H1 (cell line): ENCODE data around the gene PCNX1. TPM values are rescaled to one million over a fixed set of nuclear protein-coding genes. Genes with fewer than 3 reads are reported as not detected.

Experiments used
- CTCF ChIA-PET: fragments of 300-600 bp; sonication (Branson Sonifier 250); formaldehyde crosslinking; loops from one replicate; lab custom pipeline; 2021; ENCODE audit not compliant: partially characterized antibody; lab: Charles Lee
- POLR2A ChIA-PET: fragments of 300-600 bp; sonication (Branson Sonifier 250); formaldehyde crosslinking; loops from one replicate; lab custom pipeline; 2021; ENCODE audit warnings: inconsistent platforms; ENCODE audit not compliant: partially characterized antibody; lab: Charles Lee
- DNase-seq, 2 experiments: peaks; one replicate each; pipeline versions ENCODE4 v3.0.0 to v3.0.0-alpha.2; 2010 to 2022; ENCODE audit warnings: low spot score in 2 of 2, low read depth in 1 of 2, mixed read lengths in 1 of 2
- FAIRE-seq: peaks from 2 replicates; lab custom pipeline; 2011; peaks lifted over from hg19 to GRCh38; lab: Jason Lieb, UNC
- H2AFZ ChIP-seq: 2 replicates; pipeline ENCODE4 v1.8.1; 2012; ENCODE audit warnings: low read length, inconsistent platforms
- H2AK5ac ChIP-seq: 2 replicates; pipeline ENCODE4 v1.6.1; 2013; ENCODE audit warnings: low read depth, low read length
- H2BK120ac ChIP-seq: replicated peaks from 2 replicates; pipeline ENCODE3; 2013; ENCODE audit warnings: low read depth, low read length, inconsistent platforms
- H2BK12ac ChIP-seq: 2 replicates; pipeline ENCODE4 v1.6.1; 2013; ENCODE audit warnings: low read depth, low read length
- H2BK15ac ChIP-seq: 2 replicates; pipeline ENCODE4 v1.6.1; 2013; ENCODE audit warnings: low read length
- H2BK20ac ChIP-seq: 2 replicates; pipeline ENCODE4 v1.6.1; 2013; ENCODE audit warnings: low read length
- H2BK5ac ChIP-seq: 2 replicates; pipeline ENCODE4 v1.6.1; 2013; ENCODE audit warnings: low read depth, low read length
- H3K14ac ChIP-seq: 2 replicates; pipeline ENCODE4 v1.6.1; 2013; ENCODE audit warnings: inconsistent platforms; ENCODE audit not compliant: insufficient read length
- H3K18ac ChIP-seq: 2 replicates; pipeline ENCODE4 v1.6.1; 2013; ENCODE audit warnings: low read length; ENCODE audit errors: extremely low read depth
- H3K23ac ChIP-seq: 2 replicates; pipeline ENCODE4 v1.6.1; 2013; ENCODE audit warnings: inconsistent platforms; ENCODE audit not compliant: insufficient read length
- H3K23me2 ChIP-seq: 2 replicates; pipeline ENCODE4 v1.6.1; 2013; ENCODE audit warnings: low read depth, low read length
- H3K27ac ChIP-seq: 2 replicates; pipeline ENCODE4 v1.6.1; 2011; ENCODE audit warnings: low read depth, low read length, inconsistent platforms
- H3K27me3 ChIP-seq, 4 experiments: replicated peaks in 1 of 4; 1 replicate in 1 of 4; 2 replicates in 3 of 4; pipeline versions ENCODE4 v1.6.1 to v1.8.1; 2011 to 2013; ENCODE audit warnings: low read length in 3 of 4, mild to moderate bottlenecking in 3 of 4, inconsistent platforms in 2 of 4, mixed read lengths in 2 of 4, moderate library complexity in 1 of 4; ENCODE audit not compliant: control insufficient read depth in 3 of 4, insufficient read depth in 3 of 4; ENCODE audit errors: extremely low read depth in 1 of 4
- H3K36me3 ChIP-seq, 4 experiments: 2 replicates each; pipeline versions ENCODE4 v1.6.1 to v1.8.1; 2011 to 2013; ENCODE audit warnings: mild to moderate bottlenecking in 4 of 4, low read length in 3 of 4, moderate library complexity in 2 of 4, control low read depth in 1 of 4, inconsistent platforms in 1 of 4; ENCODE audit not compliant: insufficient read depth in 4 of 4, control insufficient read depth in 2 of 4
- H3K4ac ChIP-seq: replicated peaks from 2 replicates; pipeline ENCODE3; 2013; ENCODE audit warnings: low read length, low read depth, mixed read lengths, inconsistent platforms; ENCODE audit not compliant: insufficient read length
- H3K4me1 ChIP-seq, 4 experiments: replicated peaks in 1 of 4; 1 replicate in 1 of 4; 2 replicates in 3 of 4; pipeline versions ENCODE4 v1.6.1 to v1.8.1; 2011 to 2013; ENCODE audit warnings: low read length in 3 of 4, inconsistent platforms in 2 of 4, mixed read lengths in 1 of 4; ENCODE audit not compliant: insufficient read depth in 4 of 4, control insufficient read depth in 3 of 4
- H3K4me2 ChIP-seq, 2 experiments: 2 replicates each; pipeline versions ENCODE4 v1.6.1 to v1.8.1; 2011 to 2013; ENCODE audit warnings: low read depth in 2 of 2, low read length in 2 of 2, control low read depth in 1 of 2, inconsistent platforms in 1 of 2, mild to moderate bottlenecking in 1 of 2; ENCODE audit not compliant: insufficient read depth in 1 of 2
- H3K4me3 ChIP-seq, 4 experiments: fragments of 200-600, 300-600 bp in 1 of 4; sonication (generic), shearing (Covaris generic), sonication (Bioruptor Twin) in 1 of 4; 2 replicates each; pipeline versions ENCODE4 v1.5.1 to v1.8.1; 2011 to 2016; ENCODE audit warnings: low read length in 4 of 4, low read depth in 3 of 4, control low read depth in 2 of 4, inconsistent platforms in 2 of 4, mild to moderate bottlenecking in 2 of 4, mixed read lengths in 1 of 4, moderate library complexity in 1 of 4; ENCODE audit not compliant: insufficient read depth in 2 of 4; ENCODE audit errors: extremely low read depth in 1 of 4
- H3K56ac ChIP-seq: replicated peaks from 2 replicates; pipeline ENCODE3; 2013; ENCODE audit warnings: low read depth, mild to moderate bottlenecking, mixed read lengths, low read length, inconsistent platforms; ENCODE audit not compliant: insufficient read length
- H3K79me1 ChIP-seq: 2 replicates; pipeline ENCODE4 v1.6.1; 2013; ENCODE audit warnings: low read depth, low read length, control low read depth
- H3K79me2 ChIP-seq, 2 experiments: 2 replicates each; pipeline versions ENCODE4 v1.6.1 to v1.8.1; 2012 to 2013; ENCODE audit warnings: low read length in 2 of 2, mild to moderate bottlenecking in 2 of 2, inconsistent platforms in 1 of 2; ENCODE audit not compliant: insufficient read depth in 2 of 2, control insufficient read depth in 1 of 2
- H3K9ac ChIP-seq, 4 experiments: replicated peaks in 1 of 4; 1 replicate in 1 of 4; 2 replicates in 3 of 4; pipeline versions ENCODE4 v1.6.1 to v1.8.1; 2011 to 2013; ENCODE audit warnings: low read depth in 3 of 4, low read length in 3 of 4, control low read depth in 2 of 4, mild to moderate bottlenecking in 2 of 4, moderate library complexity in 2 of 4, inconsistent platforms in 1 of 4; ENCODE audit errors: extremely low read depth in 1 of 4
- H3K9me3 ChIP-seq, 2 experiments: 2 replicates each; pipeline versions ENCODE4 v1.6.1 to v1.8.1; 2012 to 2013; ENCODE audit warnings: mild to moderate bottlenecking in 2 of 2, moderate library complexity in 2 of 2, control low read depth in 1 of 2, inconsistent platforms in 1 of 2, low read depth in 1 of 2, low read length in 1 of 2, mixed read lengths in 1 of 2; ENCODE audit not compliant: insufficient read depth in 2 of 2
- H4K20me1 ChIP-seq, 2 experiments: replicated peaks in 1 of 2; 2 replicates each; pipeline versions ENCODE3 to v1.8.1; 2011 to 2013; ENCODE audit warnings: inconsistent platforms in 2 of 2, low read length in 2 of 2, mild to moderate bottlenecking in 1 of 2; ENCODE audit not compliant: insufficient read depth in 2 of 2, control insufficient read depth in 1 of 2
- H4K5ac ChIP-seq: 2 replicates; pipeline ENCODE4 v1.6.1; 2013; ENCODE audit warnings: low read length, low read depth, mixed read lengths, inconsistent platforms; ENCODE audit not compliant: insufficient read length
- H4K8ac ChIP-seq: 2 replicates; pipeline ENCODE4 v1.8.0; 2013; ENCODE audit warnings: mild to moderate bottlenecking, moderate library complexity, low read length, inconsistent platforms; ENCODE audit not compliant: insufficient read depth; ENCODE audit errors: extremely low read depth
- H4K91ac ChIP-seq: replicated peaks from 2 replicates; pipeline ENCODE3; 2013; ENCODE audit warnings: low read length, mixed read lengths, inconsistent platforms; ENCODE audit not compliant: insufficient read length
- CBX5 ChIP-seq: fragments of 300-800, 300-1000 bp; sonication (generic); IDR thresholded peaks from 2 replicates; pipeline ENCODE4 v1.7.1; 2016; ENCODE audit warnings: antibody characterized with exemption, low read length, low read depth
- CTBP2 ChIP-seq: IDR thresholded peaks from 2 replicates; pipeline ENCODE4 v1.7.0; 2011; ENCODE audit warnings: borderline replicate concordance, mild to moderate bottlenecking, moderate library complexity, mixed read lengths, low read length; ENCODE audit not compliant: insufficient read depth, insufficient read length
- HDAC6 ChIP-seq: IDR thresholded peaks from one replicate; pipeline ENCODE4 v1.7.1; 2012; ENCODE audit warnings: low read depth, mild to moderate bottlenecking, inconsistent platforms, low read length, moderate library complexity
- JUND ChIP-seq: IDR thresholded peaks from 2 replicates; pipeline ENCODE4 v1.6.1; 2011; ENCODE audit warnings: mild to moderate bottlenecking, improper control_type of control experiment, low read length
- KDM1A ChIP-seq: fragments of 200-600, 300-600 bp; sonication (generic); IDR thresholded peaks from 2 replicates; pipeline ENCODE4 v1.7.1; 2016; ENCODE audit warnings: mild to moderate bottlenecking, low read length, borderline replicate concordance
- KDM5A ChIP-seq: fragments of 200-600 bp; IDR thresholded peaks from 2 replicates; pipeline ENCODE4 v1.7.1; 2012; ENCODE audit warnings: mild to moderate bottlenecking, low read length, inconsistent platforms, mixed read lengths
- NRF1 ChIP-seq: IDR thresholded peaks from 2 replicates; pipeline ENCODE4 v1.6.1; 2011; ENCODE audit warnings: mild to moderate bottlenecking, low read depth, low read length, improper control_type of control experiment
- SIN3A ChIP-seq, 2 experiments: IDR thresholded peaks in 1 of 2; conservative IDR thresholded peaks in 1 of 2; 2 replicates each; pipeline ENCODE4 v1.6.1; 2011 to 2012; ENCODE audit warnings: low read length in 2 of 2, improper control_type of control experiment in 1 of 2, low read depth in 1 of 2, mild to moderate bottlenecking in 1 of 2
- SIRT6 ChIP-seq: IDR thresholded peaks from one replicate; pipeline ENCODE4 v1.7.1; 2012; ENCODE audit warnings: low read length, inconsistent platforms
- SRF ChIP-seq: IDR thresholded peaks from 2 replicates; pipeline ENCODE4 v1.6.1; 2011; ENCODE audit warnings: mild to moderate bottlenecking, low read depth, low read length, moderate library complexity
- WGBS, 2 experiments: shearing (Covaris generic) in 1 of 2; methylation state at CpG; one replicate each; pipeline versions ENCODE4 v1.1.6 to v1.1.7; 2013 to 2015; ENCODE audit warnings: low lambda C conversion rate in 2 of 2, mixed read lengths in 2 of 2, inconsistent platforms in 1 of 2, low coverage in 1 of 2, missing lambda C conversion rate in 1 of 2; ENCODE audit not compliant: insufficient replicate concordance in 2 of 2, insufficient coverage in 1 of 2, insufficient read length in 1 of 2; ENCODE audit errors: extremely low coverage in 1 of 2, missing lambda C conversion rate in 1 of 2; 5-methylcytosine and 5-hydroxymethylcytosine counted together
- polyA plus RNA-seq, 7 experiments: library from polyadenylated mRNA; depleted of rRNA in 3 of 7; stranded (reverse) in 5 of 7; unstranded in 2 of 7; fragments of >200 nt in 5 of 7; fragments of 200-250 nt in 2 of 7; gene quantifications; 1 replicate in 5 of 7; 2 replicates in 1 of 7; 4 replicates in 1 of 7; pipeline versions ENCODE4 v1.2.1 to v1.2.3, GENCODE V29; 2011 to 2013; ENCODE audit warnings: missing spikeins in 2 of 7, mixed read lengths in 2 of 7
- total RNA-seq: library from RNA; stranded (reverse); fragmentation: NEBNext Ultra II Directional; extraction: Animal tissue kit (Norgen Biotek cat#: 25700); gene quantifications from 2 replicates; pipeline ENCODE4 v1.2.1, GENCODE V29; 2021

PCNX1 gene
- total and polyA plus RNA-seq, 2 of the 8 experiments (the other 6 are each of a cell fraction or from before 2014, with no cell fraction given), result 37.7 to 53.2 TPM

GRCh38 chr14:70882776-70883492 lies 24.3 kb upstream of the PCNX1 start:
- Histone ChIP-seq H2BK15ac (no peak overlapping the region), H3K14ac (no peak overlapping the region), H3K18ac (no peak overlapping the region), H3K79me1 (no peaks in the 10 kb centered on the region), H3K27ac (no peak overlapping the region), H3K79me2 (no peaks in the 10 kb centered on the region), H2BK5ac (no peak overlapping the region), H3K4me1 (peaks cover 0 to 7% (median 2%) of the 10 kb centered on the region in 4 experiments; a peak in 4 of 7 replicates), H4K91ac (no peak overlapping the region), H4K5ac (no peak overlapping the region), H2AFZ (no peak overlapping the region), H3K4me2 (no peak overlapping the region), H4K8ac (no peak overlapping the region), H3K27me3 (no peaks in the 10 kb centered on the region), H3K23me2 (no peaks in the 10 kb centered on the region; the same call in 1 of the 2 replicates), H3K9me3 (no peaks in the 10 kb centered on the region), H3K23ac (no peak overlapping the region), H3K36me3 (no peaks in the 10 kb centered on the region), H2AK5ac (no peak overlapping the region), H2BK120ac (no peak overlapping the region), H3K4me3 (no peak overlapping the region), H2BK12ac (no peak overlapping the region), H2BK20ac (no peak overlapping the region), H4K20me1 (no peaks in the 10 kb centered on the region), H3K4ac (no peak overlapping the region), H3K56ac (no peak overlapping the region), H3K9ac (no peak overlapping the region)
- 96% methylated on average over 6 of the region's 6 CpGs; no CpG with 5 or more reads in 1 of the 2 experiments for WGBS, 2 experiments
- ChIA-PET POLR2A (interaction anchor here (0.6 to 1.5 kb wide), 2 partner anchors 73 to 1890 kb away, joined by 3 to 4 read pairs; partner anchors contain the start of gene MAP3K9), CTCF (interaction anchor here (0.9 to 4.1 kb wide), 7 partner anchors 9 to 206 kb away, joined by 3 to 18 read pairs (median 4); partner anchors contain the start of gene PCNX1)
- no peak for DNase-seq
- FAIRE-seq, result no peak
- TF ChIP-seq SRF, result no peak
- TF ChIP-seq SIRT6, result no peak
- no peak for TF ChIP-seq SIN3A (conservative IDR thresholded peaks at IDR 0.05 in 1 of 2, IDR thresholded peaks at IDR 0.05 in 1 of 2; ENCODE audit: low read depth in 1 of 2, low read length in 2 of 2)
- no peak for TF ChIP-seq NRF1
- no peak for TF ChIP-seq HDAC6
- no peak for TF ChIP-seq KDM1A
- no peak for TF ChIP-seq CTBP2
- TF ChIP-seq JUND, result no peak
- TF ChIP-seq CBX5, result no peak
- TF ChIP-seq KDM5A, result no peak
